Stomach (tissue), 4 donors: ENCODE data around the gene CTTNBP2.

Experiments
- POLR2A ChIP-seq, 4 donors: fragments of 450-650 bp; IDR thresholded peaks; one replicate each; pipeline ENCODE4 v1.6.1; 2016; ENCODE audit warnings: antibody characterized with exemption in 4 of 4, control low read depth in 2 of 4, mild to moderate bottlenecking in 1 of 4, moderate library complexity in 1 of 4
- TF ChIP-seq, protein P1 (sequence below), 7 experiments: fragments of 450-650 bp in 4 of 7; fragments of 200-600 bp in 3 of 7; sonication (generic) in 3 of 7; IDR thresholded peaks; one replicate each; pipeline ENCODE4 v1.5.1; 2016 to 2019; ENCODE audit warnings: antibody characterized with exemption in 7 of 7, control low read depth in 2 of 7, mild to moderate bottlenecking in 1 of 7

DNA sequence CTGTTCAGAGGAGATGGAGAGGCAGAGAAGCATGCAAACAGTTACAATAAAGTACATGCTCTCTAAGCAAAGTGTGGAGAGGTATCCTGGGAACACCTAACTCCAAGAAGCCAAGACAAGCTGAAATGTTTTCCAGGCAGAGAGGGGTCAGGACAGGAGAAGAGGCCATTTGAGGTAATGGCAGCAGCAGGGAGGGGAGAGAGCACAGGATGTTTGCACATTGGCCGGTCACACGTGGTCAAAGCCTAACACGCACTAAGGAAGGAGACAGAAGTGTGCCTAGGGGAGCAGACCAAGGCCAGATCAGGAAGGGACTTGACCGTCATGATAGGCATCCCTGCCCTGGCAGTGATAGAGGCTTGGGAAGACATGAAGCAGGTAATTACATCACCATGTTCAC is 101.5 kb downstream of the CTTNBP2 start:
- TF ChIP-seq POLR2A (IDR thresholded peaks at IDR 0.05): no peak
- TF ChIP-seq, protein P1, sequence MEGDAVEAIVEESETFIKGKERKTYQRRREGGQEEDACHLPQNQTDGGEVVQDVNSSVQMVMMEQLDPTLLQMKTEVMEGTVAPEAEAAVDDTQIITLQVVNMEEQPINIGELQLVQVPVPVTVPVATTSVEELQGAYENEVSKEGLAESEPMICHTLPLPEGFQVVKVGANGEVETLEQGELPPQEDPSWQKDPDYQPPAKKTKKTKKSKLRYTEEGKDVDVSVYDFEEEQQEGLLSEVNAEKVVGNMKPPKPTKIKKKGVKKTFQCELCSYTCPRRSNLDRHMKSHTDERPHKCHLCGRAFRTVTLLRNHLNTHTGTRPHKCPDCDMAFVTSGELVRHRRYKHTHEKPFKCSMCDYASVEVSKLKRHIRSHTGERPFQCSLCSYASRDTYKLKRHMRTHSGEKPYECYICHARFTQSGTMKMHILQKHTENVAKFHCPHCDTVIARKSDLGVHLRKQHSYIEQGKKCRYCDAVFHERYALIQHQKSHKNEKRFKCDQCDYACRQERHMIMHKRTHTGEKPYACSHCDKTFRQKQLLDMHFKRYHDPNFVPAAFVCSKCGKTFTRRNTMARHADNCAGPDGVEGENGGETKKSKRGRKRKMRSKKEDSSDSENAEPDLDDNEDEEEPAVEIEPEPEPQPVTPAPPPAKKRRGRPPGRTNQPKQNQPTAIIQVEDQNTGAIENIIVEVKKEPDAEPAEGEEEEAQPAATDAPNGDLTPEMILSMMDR (IDR thresholded peaks at IDR 0.05): no peak
